Loucy (cell line): Measurements from ENCODE around the gene SCYGR2.

Experiments used
- H2AFZ ChIP-seq: fragments of 200-600 bp; sonication (generic); 2 replicates; pipeline ENCODE4 v1.6.0; 2016; ENCODE audit warnings: antibody characterized with exemption, mild to moderate bottlenecking, low read length, moderate library complexity
- H3F3A ChIP-seq: fragments of 200-600 bp; 2 replicates; pipeline ENCODE4 v1.6.0; 2016; ENCODE audit warnings: antibody characterized with exemption, low read depth, mild to moderate bottlenecking
- H3K27me3 ChIP-seq: fragments of 200-600 bp; sonication (generic); 2 replicates; pipeline ENCODE4 v1.6.1; 2014; ENCODE audit warnings: low read length, mild to moderate bottlenecking; ENCODE audit not compliant: insufficient read depth, poor library complexity, severe bottlenecking
- H3K36me3 ChIP-seq: fragments of 200-600 bp; sonication (generic); 2 replicates; pipeline ENCODE4 v1.6.1; 2016; ENCODE audit warnings: low read length; ENCODE audit not compliant: insufficient read depth
- H3K4me1 ChIP-seq: fragments of 200-600 bp; sonication (generic); 2 replicates; pipeline ENCODE4 v1.5.1; 2014; ENCODE audit warnings: low read length, mild to moderate bottlenecking; ENCODE audit not compliant: insufficient read depth, poor library complexity, severe bottlenecking
- H3K4me2 ChIP-seq: fragments of 200-600 bp; sonication (generic); 2 replicates; pipeline ENCODE4 v1.6.0; 2014; ENCODE audit warnings: antibody characterized with exemption, low read length, low read depth, mild to moderate bottlenecking; ENCODE audit not compliant: poor library complexity, severe bottlenecking
- H3K4me3 ChIP-seq: fragments of 200-600 bp; sonication (generic); 2 replicates; pipeline ENCODE4 v1.5.1; 2014; ENCODE audit warnings: low read length, mild to moderate bottlenecking, mixed read lengths; ENCODE audit not compliant: poor library complexity, severe bottlenecking
- H3K79me2 ChIP-seq: fragments of 200-600 bp; sonication (generic); 2 replicates; pipeline ENCODE4 v1.6.1; 2014; ENCODE audit warnings: low read length; ENCODE audit not compliant: insufficient read depth
- H3K9ac ChIP-seq: fragments of 200-600 bp; sonication (generic); 2 replicates; pipeline ENCODE4 v1.6.0; 2014; ENCODE audit warnings: mild to moderate bottlenecking, low read depth, low read length, moderate library complexity; ENCODE audit not compliant: poor library complexity, severe bottlenecking
- H3K9me2 ChIP-seq: fragments of 200-600 bp; sonication (generic); replicated peaks from 2 replicates; pipeline ENCODE4 v1.6.1; 2016; ENCODE audit warnings: low read depth, low read length, mixed read lengths
- H3K9me3 ChIP-seq: fragments of 200-600 bp; sonication (generic); 2 replicates; pipeline ENCODE4 v1.6.1; 2014; ENCODE audit warnings: mild to moderate bottlenecking, antibody characterized with exemption, low read length, low read depth; ENCODE audit not compliant: insufficient read depth
- H4K20me1 ChIP-seq: fragments of 200-600 bp; sonication (generic); 2 replicates; pipeline ENCODE4 v1.6.0; 2014; ENCODE audit warnings: antibody characterized with exemption, low read length, mild to moderate bottlenecking; ENCODE audit not compliant: insufficient read depth, poor library complexity, severe bottlenecking
- EZH2phosphoT487 ChIP-seq: fragments of 200-600 bp; IDR thresholded peaks from 2 replicates; pipeline ENCODE4 v1.6.1; 2018; ENCODE audit warnings: antibody characterized with exemption, mild to moderate bottlenecking, moderate library complexity, borderline replicate concordance
- TF ChIP-seq, protein P1 (sequence below): fragments of 200-600 bp; sonication (generic); conservative IDR thresholded peaks from 2 replicates; pipeline ENCODE4 v1.5.1; 2014; ENCODE audit warnings: mild to moderate bottlenecking, antibody characterized with exemption, low read length

Gene SCYGR2

DNA sequence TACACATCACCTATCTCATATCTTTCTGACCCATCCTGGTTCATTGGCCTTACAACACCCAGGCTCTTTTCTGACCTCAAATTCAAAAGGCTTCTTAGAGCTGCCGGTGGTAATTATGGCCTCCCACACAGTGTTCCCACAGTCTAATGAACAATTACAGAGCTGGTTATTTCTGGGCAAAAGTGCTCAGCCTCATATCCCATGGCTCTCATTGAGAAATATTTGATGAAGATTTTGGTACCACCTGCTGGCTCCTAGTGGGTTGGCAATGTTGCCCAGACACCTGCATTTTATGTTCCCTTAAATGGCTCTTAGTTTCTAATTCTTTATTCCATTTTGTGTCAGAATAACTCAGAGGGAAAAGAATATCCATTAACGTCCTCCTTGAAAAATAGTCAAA lies 20.1 kb upstream of the SCYGR2 start:
- no peak overlapping the region for H3K4me3 ChIP-seq
- no peak overlapping the region for H3K9ac ChIP-seq
- no peaks in the 10 kb centered on the region for H3K9me2 ChIP-seq
- no peak overlapping the region for H3K4me2 ChIP-seq
- H3K79me2 ChIP-seq: no peaks in the 10 kb centered on the region
- TF ChIP-seq, protein P1, sequence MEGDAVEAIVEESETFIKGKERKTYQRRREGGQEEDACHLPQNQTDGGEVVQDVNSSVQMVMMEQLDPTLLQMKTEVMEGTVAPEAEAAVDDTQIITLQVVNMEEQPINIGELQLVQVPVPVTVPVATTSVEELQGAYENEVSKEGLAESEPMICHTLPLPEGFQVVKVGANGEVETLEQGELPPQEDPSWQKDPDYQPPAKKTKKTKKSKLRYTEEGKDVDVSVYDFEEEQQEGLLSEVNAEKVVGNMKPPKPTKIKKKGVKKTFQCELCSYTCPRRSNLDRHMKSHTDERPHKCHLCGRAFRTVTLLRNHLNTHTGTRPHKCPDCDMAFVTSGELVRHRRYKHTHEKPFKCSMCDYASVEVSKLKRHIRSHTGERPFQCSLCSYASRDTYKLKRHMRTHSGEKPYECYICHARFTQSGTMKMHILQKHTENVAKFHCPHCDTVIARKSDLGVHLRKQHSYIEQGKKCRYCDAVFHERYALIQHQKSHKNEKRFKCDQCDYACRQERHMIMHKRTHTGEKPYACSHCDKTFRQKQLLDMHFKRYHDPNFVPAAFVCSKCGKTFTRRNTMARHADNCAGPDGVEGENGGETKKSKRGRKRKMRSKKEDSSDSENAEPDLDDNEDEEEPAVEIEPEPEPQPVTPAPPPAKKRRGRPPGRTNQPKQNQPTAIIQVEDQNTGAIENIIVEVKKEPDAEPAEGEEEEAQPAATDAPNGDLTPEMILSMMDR: peak; percentile 35
- no peak for TF ChIP-seq EZH2phosphoT487
- H3K9me3 ChIP-seq: no peaks in the 10 kb centered on the region
- no peak overlapping the region for H2AFZ ChIP-seq
- no peaks in the 10 kb centered on the region for H3K36me3 ChIP-seq
- no peaks in the 10 kb centered on the region for H3K4me1 ChIP-seq
- H3F3A ChIP-seq: no peaks in the 10 kb centered on the region
- H3K27me3 ChIP-seq: no peaks in the 10 kb centered on the region
- no peaks in the 10 kb centered on the region for H4K20me1 ChIP-seq

DNA sequence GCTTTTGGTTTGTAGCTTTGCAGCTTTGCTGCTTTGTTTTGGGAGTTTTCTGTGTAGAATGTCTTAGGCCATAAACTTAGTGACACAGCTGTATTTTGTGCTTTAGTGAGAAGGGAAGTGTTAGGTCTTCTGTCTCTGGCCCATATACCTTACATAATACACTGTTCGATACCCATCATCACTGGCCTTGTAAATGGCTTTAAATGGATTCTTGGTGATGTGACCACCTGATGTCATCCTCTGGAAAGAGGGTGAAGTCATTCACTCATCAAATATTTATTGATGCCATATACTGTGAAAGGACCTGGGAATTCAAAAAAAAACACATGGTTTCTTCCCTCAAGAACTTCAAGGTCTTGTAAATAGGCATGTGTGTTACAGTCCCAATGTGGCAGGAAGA lies 18.9 kb upstream of the SCYGR2 start:
- Histone ChIP-seq H3K4me2 (no peak overlapping the region), H3K79me2 (no peaks in the 10 kb centered on the region), H2AFZ (no peak overlapping the region), H3K4me3 (no peak overlapping the region), H3F3A (no peaks in the 10 kb centered on the region), H3K9me2 (no peaks in the 10 kb centered on the region), H3K27me3 (no peaks in the 10 kb centered on the region), H3K36me3 (no peaks in the 10 kb centered on the region), H3K4me1 (no peaks in the 10 kb centered on the region), H4K20me1 (no peaks in the 10 kb centered on the region), H3K9ac (no peak overlapping the region), H3K9me3 (no peaks in the 10 kb centered on the region)
- TF ChIP-seq, protein P1: no peak
- TF ChIP-seq EZH2phosphoT487: no peak

DNA sequence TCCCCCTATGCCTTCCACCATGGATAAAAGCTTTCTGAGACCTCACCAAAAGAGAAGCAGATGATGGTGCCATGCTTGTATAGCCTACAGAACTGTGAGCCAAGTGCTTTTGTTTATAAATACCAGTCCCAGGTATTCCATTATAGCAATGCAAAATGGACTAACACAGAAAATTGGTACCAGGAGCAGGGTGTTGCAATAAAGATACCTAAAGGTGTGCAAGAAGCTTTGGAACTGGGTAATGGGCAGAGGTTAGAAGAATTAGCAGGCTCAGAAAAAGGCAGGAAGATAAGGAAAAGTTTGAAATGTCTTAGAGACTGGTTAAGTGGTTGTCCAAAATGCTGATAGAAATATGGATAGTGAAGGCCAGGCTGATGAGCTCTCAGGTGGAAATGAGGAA lies 16.3 kb upstream of the SCYGR2 start:
- H2AFZ ChIP-seq: no peak overlapping the region
- TF ChIP-seq EZH2phosphoT487: no peak
- TF ChIP-seq, protein P1: no peak
- no peaks in the 10 kb centered on the region for H3K27me3 ChIP-seq
- no peak overlapping the region for H3K4me2 ChIP-seq
- no peaks in the 10 kb centered on the region for H3K9me3 ChIP-seq
- H3K9me2 ChIP-seq: no peaks in the 10 kb centered on the region
- no peaks in the 10 kb centered on the region for H3F3A ChIP-seq
- H4K20me1 ChIP-seq: no peaks in the 10 kb centered on the region
- H3K79me2 ChIP-seq: no peaks in the 10 kb centered on the region
- H3K36me3 ChIP-seq: no peaks in the 10 kb centered on the region
- H3K4me3 ChIP-seq: no peak overlapping the region
- no peaks in the 10 kb centered on the region for H3K4me1 ChIP-seq
- no peak overlapping the region for H3K9ac ChIP-seq
